ENCODE results near the gene CDT1. TPM values are rescaled to one million over a fixed set of nuclear protein-coding genes. Genes with fewer than 3 reads are reported as not detected.

The CDT1 gene
- total and polyA plus RNA-seq, 2 experiments from 2014 or later: 5.1 to 5.2 TPM

- peaks cover 11% of the 10 kb centered on the region for H3K79me2 ChIP-seq
- no peaks in the 10 kb centered on the region for H3K9me3 ChIP-seq (ENCODE audit: low read depth)
- no peaks in the 10 kb centered on the region for H3K27me3 ChIP-seq
- no peak overlapping the region for H3K4me2 ChIP-seq
- H3K4me1 ChIP-seq (ENCODE audit: insufficient read depth): peaks cover 5% of the 10 kb centered on the region
- no peaks in the 10 kb centered on the region for H3K9me2 ChIP-seq (replicated peaks; ENCODE audit: insufficient read depth)
- DNase-seq (ENCODE audit: low spot score): no peak
- TF ChIP-seq EZH2phosphoT487 (IDR thresholded peaks at IDR 0.05; ENCODE audit: low read depth, severe bottlenecking, unreplicated experiment) (no peak), EZH2 (IDR thresholded peaks at IDR 0.05; ENCODE audit: borderline replicate concordance) (no peak), CTCF (IDR thresholded peaks at IDR 0.05; ENCODE audit: poor library complexity) (no peak)
- H2AFZ ChIP-seq: no peak overlapping the region
- no peak overlapping the region for H3K27ac ChIP-seq
- no peaks in the 10 kb centered on the region for H3K36me3 ChIP-seq (replicated peaks; ENCODE audit: insufficient read depth, low read depth)
- H4K20me1 ChIP-seq (ENCODE audit: insufficient read depth, poor library complexity, severe bottlenecking): peaks cover 3% of the 10 kb centered on the region
- no peak overlapping the region for H3K4me3 ChIP-seq
- 93% methylated on average over 19 of the region's 19 CpGs for WGBS (ENCODE audit: low lambda C conversion rate, missing lambda C conversion rate)
These were observed 48.0 kb downstream of the CDT1 start for GRCh38 chr16:88851616-88852015.

DNA sequence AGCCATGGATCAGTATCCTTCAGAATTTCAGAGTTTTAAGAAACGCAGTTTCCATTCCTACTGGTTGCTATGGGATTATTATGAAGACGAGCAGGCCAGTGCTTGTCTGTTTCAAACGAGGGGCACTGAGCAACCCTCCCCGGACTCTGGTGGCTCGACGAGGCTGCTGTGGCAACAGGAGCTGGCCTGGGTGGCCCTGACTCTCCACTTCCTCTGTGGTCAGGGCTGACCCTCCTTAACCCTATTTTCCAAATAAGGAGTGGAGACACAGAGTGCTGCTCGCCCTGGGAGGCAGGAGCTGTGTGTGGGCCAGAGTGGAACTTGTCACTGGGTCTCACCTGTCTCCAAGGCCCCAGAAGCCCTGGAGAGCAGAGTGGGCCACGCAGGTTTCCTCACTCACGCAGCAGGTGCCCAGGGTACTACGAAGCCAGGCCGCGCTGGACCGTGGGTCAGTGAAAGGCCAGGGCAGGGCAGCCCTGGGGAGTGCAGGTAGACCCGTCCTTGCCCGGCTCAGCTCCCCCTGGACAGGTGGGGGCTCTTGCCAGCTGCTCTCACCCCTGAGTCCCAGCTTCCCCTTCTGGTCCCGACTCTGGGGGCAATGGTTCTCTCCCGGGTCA is 49.8 kb downstream of the CDT1 start:
- Histone ChIP-seq H3K9me3 (ENCODE audit: low read depth) (no peaks in the 10 kb centered on the region), H3K27me3 (no peaks in the 10 kb centered on the region), H3K4me2 (no peak overlapping the region), H3K4me3 (no peak overlapping the region), H3K79me2 (peaks cover 20% of the 10 kb centered on the region), H3K4me1 (ENCODE audit: insufficient read depth) (peaks cover 10% of the 10 kb centered on the region), H2AFZ (no peak overlapping the region), H3K27ac (no peak overlapping the region), H3K36me3 (replicated peaks; ENCODE audit: insufficient read depth, low read depth) (no peaks in the 10 kb centered on the region), H3K9me2 (replicated peaks; ENCODE audit: insufficient read depth) (no peaks in the 10 kb centered on the region), H4K20me1 (ENCODE audit: insufficient read depth, poor library complexity, severe bottlenecking) (peaks cover 3% of the 10 kb centered on the region)
- DNase-seq (ENCODE audit: low spot score): no peak
- TF ChIP-seq EZH2phosphoT487 (IDR thresholded peaks at IDR 0.05; ENCODE audit: low read depth, severe bottlenecking, unreplicated experiment): no peak
- no peak for TF ChIP-seq EZH2 (IDR thresholded peaks at IDR 0.05; ENCODE audit: borderline replicate concordance)
- TF ChIP-seq CTCF (IDR thresholded peaks at IDR 0.05; ENCODE audit: poor library complexity): no peak
- 93% methylated on average over 17 of the region's 17 CpGs for WGBS (ENCODE audit: low lambda C conversion rate, missing lambda C conversion rate)

DNA sequence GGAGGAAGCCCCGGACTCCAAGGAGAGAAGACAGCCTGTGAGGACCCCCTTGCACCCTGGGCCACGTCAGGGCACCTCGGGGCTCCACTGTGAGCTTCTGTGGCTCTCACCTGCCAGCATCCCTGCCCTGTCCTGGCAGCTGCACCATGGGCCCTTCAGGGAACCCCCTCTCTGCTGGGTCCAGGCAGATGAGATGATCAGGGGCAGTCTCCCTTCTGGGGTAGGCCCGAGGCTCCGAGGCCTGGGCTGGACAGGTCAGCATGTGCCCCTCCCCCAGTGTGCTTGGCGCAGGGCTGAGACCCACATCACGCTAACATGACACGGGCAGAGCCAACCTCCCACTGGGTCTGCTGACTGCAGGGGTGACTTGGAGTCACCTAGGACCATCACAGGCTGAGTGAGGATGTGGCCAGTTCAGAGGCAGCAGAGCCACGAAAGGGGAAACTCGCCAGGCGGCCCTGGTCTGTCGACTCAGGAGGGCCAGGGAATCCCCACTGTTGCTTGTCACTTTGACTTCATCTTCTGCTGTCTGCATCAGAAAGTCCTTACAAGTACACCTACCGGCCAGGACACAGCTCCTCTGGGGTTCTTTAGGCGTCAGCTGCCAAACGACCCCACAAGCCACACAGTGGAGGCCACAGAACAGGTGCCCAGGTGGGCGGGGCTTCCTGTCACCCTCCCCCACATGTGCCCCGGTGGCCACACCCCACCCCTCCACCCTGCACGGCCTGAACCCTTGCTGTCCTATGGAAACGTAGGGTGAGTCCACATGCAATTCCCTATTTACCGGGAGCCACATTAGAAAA is 50.9 kb downstream of the CDT1 start:
- Histone ChIP-seq H3K36me3 (replicated peaks; ENCODE audit: insufficient read depth, low read depth) (no peaks in the 10 kb centered on the region), H3K9me3 (ENCODE audit: low read depth) (no peaks in the 10 kb centered on the region), H3K4me3 (no peak overlapping the region), H3K27me3 (no peaks in the 10 kb centered on the region), H3K9me2 (replicated peaks; ENCODE audit: insufficient read depth) (no peaks in the 10 kb centered on the region), H3K79me2 (peaks cover 27% of the 10 kb centered on the region), H3K4me2 (no peak overlapping the region), H3K4me1 (ENCODE audit: insufficient read depth) (peaks cover 11% of the 10 kb centered on the region), H2AFZ (no peak overlapping the region), H4K20me1 (ENCODE audit: insufficient read depth, poor library complexity, severe bottlenecking) (peaks cover 3% of the 10 kb centered on the region), H3K27ac (no peak overlapping the region)
- DNase-seq (ENCODE audit: low spot score): no peak
- WGBS (ENCODE audit: low lambda C conversion rate, missing lambda C conversion rate): 87% methylated on average over 18 of the region's 20 CpGs
- no peak for TF ChIP-seq EZH2 (IDR thresholded peaks at IDR 0.05; ENCODE audit: borderline replicate concordance)
- TF ChIP-seq CTCF (IDR thresholded peaks at IDR 0.05; ENCODE audit: poor library complexity): no peak
- TF ChIP-seq EZH2phosphoT487 (IDR thresholded peaks at IDR 0.05; ENCODE audit: low read depth, severe bottlenecking, unreplicated experiment): no peak
